ENCODE measurements around the gene RAB3B.

- TF ChIP-seq POLR2AphosphoS5 (IDR thresholded peaks at IDR 0.05; ENCODE audit: borderline replicate concordance, low read depth, low read length) (no peak), FOXP2 (optimal IDR thresholded peaks at IDR 0.05; ENCODE audit: control extremely low read depth, extremely low read length, insufficient read depth) (no peak), EZH2 (IDR thresholded peaks at IDR 0.05) (no peak)
Measured at GRCh38 chr1:51919684-51920083, 70.8 kb downstream of the RAB3B start.

All from SK-N-MC (cell line).